Stomach (tissue), 9 donors: ENCODE data around the gene CALR. TPM values are rescaled to one million over a fixed set of nuclear protein-coding genes. Genes with fewer than 3 reads are reported as not detected.
"Not testable (repeated sequence)": the region's sequence is repeated elsewhere in the genome, so short reads cannot be mapped to it uniquely, and the experiment has no call there.

ENCODE experiments used
- DNase-seq, 2 donors: peaks; one replicate each; pipeline versions ENCODE4 v3.0.0 to v3.0.0-alpha.2; 2013 to 2019
- H3K27ac ChIP-seq, 5 donors: fragments of 200-600 bp in 4 of 5; sonication (generic) in 4 of 5; one replicate each; pipeline ENCODE4 v1.5.1; 2013 to 2019; ENCODE audit warnings: mild to moderate bottlenecking in 1 of 5, moderate library complexity in 1 of 5
- H3K27me3 ChIP-seq, 3 donors: fragments of 200-600 bp; sonication (generic); one replicate each; pipeline ENCODE4 v1.5.1; 2017 to 2019; ENCODE audit warnings: mixed run types in 1 of 3
- H3K36me3 ChIP-seq, 4 donors: fragments of 200-600 bp; sonication (generic); 1 replicate in 3 of 4; 2 replicates in 1 of 4; pipeline ENCODE4 v1.5.1; 2016 to 2019
- H3K4me1 ChIP-seq, 4 donors: fragments of 200-600 bp; sonication (generic); one replicate each; pipeline ENCODE4 v1.5.1; 2016 to 2019
- H3K4me3 ChIP-seq, 4 donors: fragments of 200-600 bp; sonication (generic) in 3 of 4; one replicate each; pipeline ENCODE4 v1.5.1; 2016 to 2019; ENCODE audit warnings: mild to moderate bottlenecking in 1 of 4
- H3K9me3 ChIP-seq, 4 donors: fragments of 200-600 bp; sonication (generic); one replicate each; pipeline ENCODE4 v1.5.1; 2016 to 2019
- EP300 ChIP-seq: sonication (generic); formaldehyde crosslinking; IDR thresholded peaks from one replicate; pipeline ENCODE4 v1.6.1; 2017; ENCODE audit warnings: antibody characterized with exemption
- POLR2A ChIP-seq, 4 donors: fragments of 450-650 bp; IDR thresholded peaks; one replicate each; pipeline ENCODE4 v1.6.1; 2016; ENCODE audit warnings: antibody characterized with exemption in 4 of 4, control low read depth in 2 of 4, mild to moderate bottlenecking in 1 of 4, moderate library complexity in 1 of 4
- POLR2AphosphoS5 ChIP-seq, 3 donors: sonication (generic); formaldehyde crosslinking; IDR thresholded peaks; one replicate each; pipeline ENCODE4 v1.6.1; 2016; ENCODE audit warnings: antibody characterized with exemption in 3 of 3
- WGBS, 5 donors: extraction: QIAGEN DNeasy Blood & Tissue Kit in 3 of 5; methylation state at CpG; one replicate each; pipeline versions ENCODE4 v1.1.5 to v1.1.7; 2013 to 2018; 5-methylcytosine and 5-hydroxymethylcytosine counted together
- intact Hi-C: fragments of 100-400 bp; cut with DNase I; formaldehyde crosslinking; loops from one replicate; pipeline ENCODE4 v1.15.1; 2023; ENCODE audit warnings: low total_unique reads
- polyA plus RNA-seq, 3 donors: library from polyadenylated mRNA; stranded (reverse); fragments of 200-250 nt; gene quantifications; one replicate each; pipeline ENCODE4 v1.2.3, GENCODE V29; 2013
- total RNA-seq, 5 donors: library from RNA; depleted of rRNA; stranded (reverse); fragments of >200 nt; gene quantifications; one replicate each; pipeline versions ENCODE4 v1.1.0 to v1.2.3, GENCODE V29; 2014 to 2016
- TF ChIP-seq, protein P1 (sequence below), 7 experiments: fragments of 450-650 bp in 4 of 7; fragments of 200-600 bp in 3 of 7; sonication (generic) in 3 of 7; IDR thresholded peaks; one replicate each; pipeline ENCODE4 v1.5.1; 2016 to 2019; ENCODE audit warnings: antibody characterized with exemption in 7 of 7, control low read depth in 2 of 7, mild to moderate bottlenecking in 1 of 7
- donor health status: healthy with polysubstance abuse.
- donor health status: Bipolar disorder and iron deficiency.
- donor health status: healthy.

The CALR gene
- total and polyA plus RNA-seq, 8 donors = 71.2 to 947 (median 354) TPM

- Histone ChIP-seq H3K9me3 (no peaks in the 10 kb centered on the region), H3K4me3 (no peak overlapping the region), H3K27ac (peak overlapping the region; percentile 42 to 75 (median 60)), H3K4me1 (peaks cover 0 to 8% (median 3%) of the 10 kb centered on the region in 4 donors), H3K27me3 (no peaks in the 10 kb centered on the region), H3K36me3 (no peaks in the 10 kb centered on the region)
- WGBS, 5 donors = 30 to 61% (median 49%) methylated on average over 9 of the region's 9 CpGs
- peak; percentile 74 to 78 for DNase-seq
- peak in 2 of 3 donors; percentile 33 to 79 for TF ChIP-seq POLR2AphosphoS5 (IDR thresholded peaks at IDR 0.05)
- no peak for TF ChIP-seq EP300
- intact Hi-C loops = no loop called here
Observed at GRCh38 chr19:12907166-12907565, 31.2 kb upstream of the CALR start.

DNA sequence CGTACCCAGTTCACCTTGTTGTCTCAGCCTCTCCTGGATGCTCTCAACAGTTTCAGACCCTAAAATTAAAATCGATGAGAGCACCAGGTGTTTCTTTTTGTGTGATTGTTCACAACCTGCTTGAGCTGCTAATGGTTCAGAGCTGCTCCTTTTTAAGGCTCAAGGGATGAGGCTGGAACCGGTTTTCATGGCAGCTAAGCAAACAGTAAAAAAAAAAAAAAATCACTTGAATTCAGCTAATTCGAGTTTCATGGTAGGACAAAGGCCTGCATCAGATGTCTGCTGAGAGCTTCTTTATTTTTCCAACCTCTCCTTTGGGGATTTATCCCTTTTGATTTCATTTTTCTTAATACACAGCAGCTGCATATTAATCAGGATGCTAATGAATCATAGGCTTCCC, 25.8 kb upstream of the CALR start:
- 26 to 33% (median 29%) methylated on average over 4 of the region's 4 CpGs for WGBS, 5 donors
- peaks cover 19 to 30% (median 26%) of the 10 kb centered on the region in 4 donors for H3K4me1 ChIP-seq
- no peaks in the 10 kb centered on the region for H3K27me3 ChIP-seq
- H3K4me3 ChIP-seq = peak overlapping the region in 2 of 4 donors; percentile 2 to 9
- intact Hi-C loops = no loop called here
- H3K36me3 ChIP-seq = no peaks in the 10 kb centered on the region
- H3K9me3 ChIP-seq = no peaks in the 10 kb centered on the region
- peak in 1 of 2 donors; percentile 66 for DNase-seq
- TF ChIP-seq EP300 (no peak), POLR2A (IDR thresholded peaks at IDR 0.05) (no peak), POLR2AphosphoS5 (IDR thresholded peaks at IDR 0.05) (no peak)
- TF ChIP-seq, protein P1, sequence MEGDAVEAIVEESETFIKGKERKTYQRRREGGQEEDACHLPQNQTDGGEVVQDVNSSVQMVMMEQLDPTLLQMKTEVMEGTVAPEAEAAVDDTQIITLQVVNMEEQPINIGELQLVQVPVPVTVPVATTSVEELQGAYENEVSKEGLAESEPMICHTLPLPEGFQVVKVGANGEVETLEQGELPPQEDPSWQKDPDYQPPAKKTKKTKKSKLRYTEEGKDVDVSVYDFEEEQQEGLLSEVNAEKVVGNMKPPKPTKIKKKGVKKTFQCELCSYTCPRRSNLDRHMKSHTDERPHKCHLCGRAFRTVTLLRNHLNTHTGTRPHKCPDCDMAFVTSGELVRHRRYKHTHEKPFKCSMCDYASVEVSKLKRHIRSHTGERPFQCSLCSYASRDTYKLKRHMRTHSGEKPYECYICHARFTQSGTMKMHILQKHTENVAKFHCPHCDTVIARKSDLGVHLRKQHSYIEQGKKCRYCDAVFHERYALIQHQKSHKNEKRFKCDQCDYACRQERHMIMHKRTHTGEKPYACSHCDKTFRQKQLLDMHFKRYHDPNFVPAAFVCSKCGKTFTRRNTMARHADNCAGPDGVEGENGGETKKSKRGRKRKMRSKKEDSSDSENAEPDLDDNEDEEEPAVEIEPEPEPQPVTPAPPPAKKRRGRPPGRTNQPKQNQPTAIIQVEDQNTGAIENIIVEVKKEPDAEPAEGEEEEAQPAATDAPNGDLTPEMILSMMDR (IDR thresholded peaks at IDR 0.05) = no peak
- peak overlapping the region; percentile 75 to 81 (median 79) for H3K27ac ChIP-seq

DNA sequence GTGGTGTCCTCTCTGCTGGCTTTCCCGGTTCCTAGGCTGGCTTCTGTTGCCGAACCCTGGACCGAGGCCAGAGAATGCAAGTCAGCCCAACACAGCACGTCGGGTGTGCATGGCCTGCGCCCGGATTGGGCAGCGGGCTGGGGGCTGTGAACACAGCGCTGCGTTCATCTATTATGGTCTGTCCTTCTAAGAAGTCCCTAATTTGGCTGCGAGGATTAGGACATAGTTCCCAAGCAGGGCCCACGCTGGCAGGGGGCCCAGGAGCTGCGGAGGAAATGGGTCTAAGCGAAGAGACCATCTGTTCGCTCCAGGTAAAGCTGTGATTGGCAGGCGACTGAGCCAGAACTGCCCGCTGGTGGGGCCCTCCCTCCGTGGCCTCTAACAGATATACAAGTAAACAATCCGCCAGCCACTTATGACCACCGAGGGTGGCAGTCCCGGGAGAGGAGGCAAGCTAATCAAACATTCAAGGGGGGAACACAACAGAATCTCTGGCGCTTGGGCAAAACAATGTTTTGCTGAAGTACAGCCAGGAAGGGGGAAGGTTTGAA, 25.3 kb upstream of the CALR start:
- TF ChIP-seq POLR2AphosphoS5 (IDR thresholded peaks at IDR 0.05) = peak; percentile 30 to 58 (median 38)
- no peak for TF ChIP-seq POLR2A (IDR thresholded peaks at IDR 0.05)
- Histone ChIP-seq H3K4me3 (peak overlapping the region; percentile 2 to 11 (median 9)), H3K27ac (peak overlapping the region; percentile 75 to 81 (median 79))

GRCh38 chr19:12913851-12914690, 24.3 kb upstream of the CALR start:
- Histone ChIP-seq H3K9me3 (no peaks in the 10 kb centered on the region), H3K27me3 (no peaks in the 10 kb centered on the region), H3K27ac (peak overlapping the region; percentile 75 to 81 (median 79)), H3K4me3 (no peak overlapping the region), H3K36me3 (no peaks in the 10 kb centered on the region), H3K4me1 (peaks cover 22 to 35% (median 30%) of the 10 kb centered on the region in 4 donors)
- peak in 1 of 2 donors; percentile 65 for DNase-seq
- 55 to 66% (median 58%) methylated on average over 12 of the region's 12 CpGs for WGBS, 5 donors
- intact Hi-C loops = no loop called here
- TF ChIP-seq, protein P1 (IDR thresholded peaks at IDR 0.05) = no peak
- no peak for TF ChIP-seq POLR2AphosphoS5 (IDR thresholded peaks at IDR 0.05)
- no peak for TF ChIP-seq POLR2A (IDR thresholded peaks at IDR 0.05)
- TF ChIP-seq EP300 = no peak

More for the DNA sequence above, 25.3 kb upstream of the CALR start:
- H3K9me3 ChIP-seq = no peaks in the 10 kb centered on the region
- peaks cover 19 to 30% (median 25%) of the 10 kb centered on the region in 4 donors for H3K4me1 ChIP-seq
- 3 to 23% (median 9%) methylated on average over 17 to 22 of the region's 22 CpGs for WGBS, 5 donors
- H3K27me3 ChIP-seq = no peaks in the 10 kb centered on the region
- H3K36me3 ChIP-seq = no peaks in the 10 kb centered on the region
- DNase-seq = peak; percentile 77 to 93
- intact Hi-C loops = no loop called here

DNA sequence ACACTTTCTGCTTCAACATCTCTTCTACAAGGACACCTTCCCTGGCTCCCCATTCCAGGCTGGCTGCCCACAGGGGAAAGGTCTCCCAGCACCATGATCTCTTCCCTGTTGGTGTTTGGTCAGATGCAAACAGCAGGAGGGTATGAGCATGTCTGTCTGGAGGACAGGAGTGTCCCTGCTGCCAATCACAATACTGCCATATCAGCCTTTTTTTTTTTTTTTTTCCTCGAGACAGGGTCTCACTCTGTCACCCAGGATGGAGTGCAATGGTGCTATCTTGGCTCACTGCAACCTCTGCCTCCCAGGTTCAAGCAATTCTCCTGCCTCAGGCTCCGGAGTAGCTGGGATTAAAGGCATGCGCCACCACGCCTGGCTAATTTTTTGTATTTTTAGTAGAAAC, 22.5 kb upstream of the CALR start:
- H3K27me3 ChIP-seq, H3K36me3 ChIP-seq, H3K27ac ChIP-seq, intact Hi-C loops, H3K9me3 ChIP-seq, H3K4me3 ChIP-seq, DNase-seq: not testable (repeated sequence)
- WGBS, 5 donors = 76 to 82% (median 79%) methylated on average over 4 of the region's 4 CpGs
- H3K4me1 ChIP-seq = peaks cover 22 to 42% (median 36%) of the 10 kb centered on the region in 4 donors
